Uterus (tissue), 4 donors: ENCODE data around the gene CFAP92. TPM values are rescaled to one million over a fixed set of nuclear protein-coding genes. Genes with fewer than 3 reads are reported as not detected.

Experiments
- DNase-seq, 2 donors: peaks; one replicate each; pipeline ENCODE4 v3.0.0-alpha.2; 2019 to 2020
- H3K27ac ChIP-seq, 2 donors: fragments of 200-600 bp; sonication (generic); 1 replicate in 1 of 2; 2 replicates in 1 of 2; pipeline ENCODE4 v1.5.1; 2016 to 2018
- H3K27me3 ChIP-seq, 2 donors: fragments of 200-600 bp; sonication (generic); one replicate each; pipeline ENCODE4 v1.5.1; 2018 to 2019; ENCODE audit warnings: control low read depth in 1 of 2
- H3K36me3 ChIP-seq, 2 donors: fragments of 200-600 bp; sonication (generic); one replicate each; pipeline ENCODE4 v1.5.1; 2019; ENCODE audit warnings: control low read depth in 1 of 2
- H3K4me1 ChIP-seq, 2 donors: fragments of 200-600 bp; sonication (generic); one replicate each; pipeline ENCODE4 v1.5.1; 2018 to 2019; ENCODE audit warnings: control low read depth in 1 of 2
- H3K4me3 ChIP-seq, 2 donors: fragments of 200-600 bp; sonication (generic); 1 replicate in 1 of 2; 2 replicates in 1 of 2; pipeline ENCODE4 v1.5.1; 2018 to 2019; ENCODE audit warnings: mild to moderate bottlenecking in 1 of 2
- H3K9me3 ChIP-seq, 2 donors: fragments of 200-600 bp; sonication (generic); one replicate each; pipeline ENCODE4 v1.5.1; 2019; ENCODE audit warnings: control low read depth in 1 of 2
- POLR2A ChIP-seq, 2 donors: fragments of 450-650 bp; IDR thresholded peaks; one replicate each; pipeline ENCODE4 v1.6.1; 2016; ENCODE audit warnings: antibody characterized with exemption in 2 of 2, mild to moderate bottlenecking in 1 of 2, moderate library complexity in 1 of 2
- intact Hi-C: fragments of 100-400 bp; cut with DNase I; formaldehyde crosslinking; loops from one replicate; pipeline ENCODE4 v1.15.1; 2023; ENCODE audit warnings: low total_unique reads
- total RNA-seq, 4 donors: library from RNA; depleted of rRNA in 3 of 4; stranded (reverse); fragments of >200 nt in 3 of 4; gene quantifications; one replicate each; pipeline versions ENCODE4 v1.1.0 to v1.2.4, GENCODE V29; 2014 to 2023
- TF ChIP-seq, protein P1 (sequence below), 4 experiments: fragments of 200-600 bp in 2 of 4; fragments of 450-650 bp in 2 of 4; sonication (generic) in 2 of 4; IDR thresholded peaks; one replicate each; pipeline ENCODE4 v1.5.1; 2016 to 2019; ENCODE audit warnings: antibody characterized with exemption in 4 of 4, mild to moderate bottlenecking in 2 of 4, moderate library complexity in 1 of 4
- donor health status: DM: yes; HTN: yes; CAD: no.

CFAP92 gene
- total RNA-seq, 4 donors from 2014 or later, result 0.95 to 3.5 (median 2.1) TPM; not detected in 1

DNA sequence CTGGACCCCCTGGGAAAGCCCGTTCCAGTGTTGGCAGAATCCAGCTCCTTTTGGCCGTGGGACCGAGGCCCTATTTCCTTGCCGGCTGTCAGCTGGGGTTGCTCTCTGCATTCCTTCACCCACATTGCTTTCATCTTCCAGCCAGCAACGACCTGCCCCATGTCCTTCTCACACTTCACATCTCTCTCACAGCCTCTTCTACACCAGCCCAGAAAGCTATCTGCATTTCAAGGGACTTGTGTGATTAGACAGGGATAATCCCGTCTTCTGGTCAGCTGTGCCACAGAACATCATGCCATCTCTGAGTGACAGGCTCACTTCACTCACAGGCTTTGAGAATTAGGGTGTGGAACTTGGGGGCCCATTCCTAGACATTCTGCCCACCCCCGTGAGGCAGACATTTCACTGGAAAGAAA is 23.6 kb upstream of the CFAP92 start:
- intact Hi-C loops, result no loop called here
- no peak for DNase-seq
- Histone ChIP-seq H3K27ac (peak overlapping the region; percentile 54 to 71), H3K4me3 (no peak overlapping the region), H3K4me1 (no peaks in the 10 kb centered on the region), H3K36me3 (no peaks in the 10 kb centered on the region), H3K27me3 (no peaks in the 10 kb centered on the region), H3K9me3 (no peaks in the 10 kb centered on the region)
- TF ChIP-seq POLR2A (IDR thresholded peaks at IDR 0.05), result no peak
- TF ChIP-seq, protein P1, sequence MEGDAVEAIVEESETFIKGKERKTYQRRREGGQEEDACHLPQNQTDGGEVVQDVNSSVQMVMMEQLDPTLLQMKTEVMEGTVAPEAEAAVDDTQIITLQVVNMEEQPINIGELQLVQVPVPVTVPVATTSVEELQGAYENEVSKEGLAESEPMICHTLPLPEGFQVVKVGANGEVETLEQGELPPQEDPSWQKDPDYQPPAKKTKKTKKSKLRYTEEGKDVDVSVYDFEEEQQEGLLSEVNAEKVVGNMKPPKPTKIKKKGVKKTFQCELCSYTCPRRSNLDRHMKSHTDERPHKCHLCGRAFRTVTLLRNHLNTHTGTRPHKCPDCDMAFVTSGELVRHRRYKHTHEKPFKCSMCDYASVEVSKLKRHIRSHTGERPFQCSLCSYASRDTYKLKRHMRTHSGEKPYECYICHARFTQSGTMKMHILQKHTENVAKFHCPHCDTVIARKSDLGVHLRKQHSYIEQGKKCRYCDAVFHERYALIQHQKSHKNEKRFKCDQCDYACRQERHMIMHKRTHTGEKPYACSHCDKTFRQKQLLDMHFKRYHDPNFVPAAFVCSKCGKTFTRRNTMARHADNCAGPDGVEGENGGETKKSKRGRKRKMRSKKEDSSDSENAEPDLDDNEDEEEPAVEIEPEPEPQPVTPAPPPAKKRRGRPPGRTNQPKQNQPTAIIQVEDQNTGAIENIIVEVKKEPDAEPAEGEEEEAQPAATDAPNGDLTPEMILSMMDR (IDR thresholded peaks at IDR 0.05), result no peak

GRCh38 chr3:129016720-129017483 is 23.0 kb upstream of the CFAP92 start:
- Histone ChIP-seq H3K27ac (peak overlapping the region; percentile 55 to 71), H3K4me3 (no peak overlapping the region), H3K4me1 (no peaks in the 10 kb centered on the region), H3K27me3 (no peaks in the 10 kb centered on the region), H3K9me3 (no peaks in the 10 kb centered on the region), H3K36me3 (no peaks in the 10 kb centered on the region)
- intact Hi-C loops, result no loop called here
- DNase-seq, result peak in 1 of 2 donors; percentile 45
- no peak for TF ChIP-seq POLR2A (IDR thresholded peaks at IDR 0.05)
- TF ChIP-seq, protein P1 (IDR thresholded peaks at IDR 0.05), result no peak

GRCh38 chr3:129016356-129016719 is 22.5 kb upstream of the CFAP92 start:
- Histone ChIP-seq H3K4me3 (no peak overlapping the region), H3K9me3 (no peaks in the 10 kb centered on the region), H3K27ac (peak overlapping the region; percentile 55 to 71), H3K36me3 (no peaks in the 10 kb centered on the region), H3K4me1 (no peaks in the 10 kb centered on the region), H3K27me3 (no peaks in the 10 kb centered on the region)
- DNase-seq, result no peak
- no peak for TF ChIP-seq POLR2A (IDR thresholded peaks at IDR 0.05)
- TF ChIP-seq, protein P1 (IDR thresholded peaks at IDR 0.05), result no peak
- intact Hi-C loops, result no loop called here

GRCh38 chr3:129015388-129016105 is 21.7 kb upstream of the CFAP92 start:
- DNase-seq, result peak in 1 of 2 donors; percentile 63
- Histone ChIP-seq H3K4me3 (no peak overlapping the region), H3K27me3 (no peaks in the 10 kb centered on the region), H3K36me3 (no peaks in the 10 kb centered on the region), H3K9me3 (no peaks in the 10 kb centered on the region), H3K27ac (peak overlapping the region; percentile 55 to 71), H3K4me1 (no peaks in the 10 kb centered on the region)
- intact Hi-C loops, result no loop called here
- no peak for TF ChIP-seq POLR2A (IDR thresholded peaks at IDR 0.05)
- TF ChIP-seq, protein P1 (IDR thresholded peaks at IDR 0.05), result no peak

DNA sequence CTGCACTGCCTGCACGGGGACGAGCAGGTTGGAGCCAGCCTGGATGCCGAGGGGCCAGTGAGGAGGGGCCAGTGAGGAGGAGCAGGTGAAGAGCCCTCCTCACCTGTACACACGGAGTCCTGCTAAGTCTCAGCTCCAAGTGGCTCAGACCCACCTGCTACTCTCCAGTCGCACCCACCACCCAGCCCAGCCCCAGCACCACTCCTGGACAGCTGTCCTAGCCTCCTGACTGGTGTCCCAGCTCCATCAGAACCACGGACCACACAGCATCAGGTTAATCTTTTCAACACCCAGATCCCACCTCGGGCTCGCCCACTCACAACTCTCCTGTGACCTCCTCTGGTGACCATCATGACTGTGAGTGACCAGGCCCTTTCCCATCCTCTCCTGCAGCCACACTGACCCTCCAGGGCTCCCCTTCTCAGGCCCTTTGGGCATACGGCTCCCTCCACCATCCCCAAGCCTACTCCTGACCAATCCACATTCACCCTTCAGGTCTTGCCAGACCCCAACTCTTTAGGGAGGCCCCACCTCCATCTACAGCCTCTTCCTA is 21.0 kb upstream of the CFAP92 start:
- TF ChIP-seq POLR2A (IDR thresholded peaks at IDR 0.05), result no peak
- TF ChIP-seq, protein P1 (IDR thresholded peaks at IDR 0.05), result no peak
- Histone ChIP-seq H3K9me3 (no peaks in the 10 kb centered on the region), H3K36me3 (no peaks in the 10 kb centered on the region), H3K27me3 (no peaks in the 10 kb centered on the region), H3K4me1 (no peaks in the 10 kb centered on the region), H3K4me3 (no peak overlapping the region), H3K27ac (peak overlapping the region; percentile 55 to 71)
- DNase-seq, result no peak
- intact Hi-C loops, result no loop called here
